ENCODE data around the gene COL10A1. TPM values are rescaled to one million over a fixed set of nuclear protein-coding genes. Genes with fewer than 3 reads are reported as not detected.
"Not testable (repeated sequence)": the region's sequence is repeated elsewhere in the genome, so short reads cannot be mapped to it uniquely, and the experiment has no call there.

The COL10A1 gene
- total RNA-seq, 1 donor from 2014 or later: 0.09 TPM

DNA sequence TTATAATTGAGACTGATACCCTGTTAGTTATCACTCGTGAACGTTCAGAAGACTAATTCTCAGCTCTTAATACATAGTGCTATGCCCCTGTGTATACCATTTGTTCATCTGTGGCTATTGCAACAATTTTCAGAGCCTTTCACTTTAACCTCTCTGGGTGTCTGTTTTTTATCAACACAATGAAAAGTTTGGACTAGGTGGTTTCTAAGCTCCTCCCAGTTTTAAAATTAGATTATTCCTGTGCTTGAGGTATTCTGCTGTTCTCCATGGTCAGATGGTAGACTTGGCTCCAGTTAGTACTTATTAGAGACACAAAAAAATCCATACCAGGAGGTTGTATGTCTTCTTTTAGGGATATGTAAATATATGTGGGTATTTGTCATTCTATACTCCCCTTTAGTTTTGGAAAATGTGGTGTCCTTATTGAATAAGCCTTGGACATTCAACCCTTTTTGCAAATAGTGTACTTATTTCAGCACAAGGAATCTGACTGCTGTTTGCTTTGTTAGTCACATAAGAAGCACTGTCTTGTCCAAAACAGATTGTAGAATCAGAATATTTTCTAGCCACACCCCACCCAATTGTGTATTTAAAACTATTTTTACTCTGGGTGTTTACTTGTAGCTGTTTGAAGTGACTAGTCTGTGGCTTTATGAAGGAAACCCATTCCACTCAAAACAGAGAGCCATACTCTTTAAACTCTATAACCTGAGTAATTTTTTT, 2.0 kb upstream of the COL10A1 start:
- no peak for DNase-seq (ENCODE audit: low spot score)

DNA sequence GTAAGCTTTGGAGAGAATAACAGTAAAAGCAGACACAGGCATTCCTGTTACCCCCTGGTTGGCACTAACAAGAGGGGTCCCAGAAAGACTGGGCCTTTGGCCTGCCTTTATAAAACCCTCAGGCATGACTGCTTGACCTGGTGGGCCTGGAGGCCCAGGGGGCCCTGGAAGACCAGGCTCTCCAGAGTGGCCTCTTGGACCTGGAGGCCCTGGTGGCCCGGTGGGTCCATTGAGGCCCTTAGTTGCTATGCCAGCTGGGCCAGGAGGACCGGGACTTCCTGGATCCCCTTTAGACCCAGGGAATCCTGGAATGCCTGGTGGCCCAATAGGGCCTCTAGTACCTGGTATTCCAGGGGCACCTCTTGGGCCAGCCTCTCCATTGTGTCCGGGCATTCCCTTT, 5.5 kb downstream of the COL10A1 start:
- no peak for DNase-seq (ENCODE audit: low spot score)

DNA sequence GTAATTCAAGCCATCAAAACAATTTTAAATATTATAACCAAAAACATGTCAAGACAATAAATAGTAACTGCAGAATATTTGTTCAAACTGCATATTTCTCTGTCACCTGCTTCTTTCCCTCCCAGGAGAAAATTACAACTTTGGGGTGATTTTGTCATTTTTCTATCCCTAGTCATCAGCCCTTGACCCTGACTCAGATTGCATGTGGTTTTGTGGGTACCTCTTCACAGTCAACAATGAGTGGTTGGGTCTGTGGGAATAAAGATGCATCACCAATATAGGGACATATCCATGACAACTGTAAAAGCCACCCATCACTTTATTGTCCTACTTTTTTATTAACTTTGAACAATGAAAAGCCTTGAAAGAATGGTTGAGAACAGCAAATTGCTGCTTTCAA, 7.3 kb downstream of the COL10A1 start:
- no peak for DNase-seq (ENCODE audit: low spot score)

DNA sequence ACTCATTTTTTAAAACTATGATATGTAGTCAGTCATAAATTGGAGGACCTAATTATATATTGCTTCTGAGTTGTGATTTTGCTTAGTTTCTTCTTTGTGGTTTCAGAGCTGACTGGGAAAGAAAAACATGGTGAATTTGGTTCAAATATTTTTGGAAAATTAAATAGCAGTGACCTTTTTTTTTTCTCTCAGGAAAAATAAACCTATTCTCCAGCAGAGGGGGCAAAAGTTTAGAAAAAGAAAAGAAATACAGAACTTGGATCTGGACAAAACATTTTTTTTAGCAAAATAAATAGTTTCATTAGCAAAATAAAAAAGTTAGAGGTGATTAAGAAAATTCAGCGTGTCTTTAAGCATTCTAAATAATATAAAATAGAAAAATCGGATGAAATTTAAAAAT, 10.2 kb downstream of the COL10A1 start:
- DNase-seq (ENCODE audit: low spot score): no peak

DNA sequence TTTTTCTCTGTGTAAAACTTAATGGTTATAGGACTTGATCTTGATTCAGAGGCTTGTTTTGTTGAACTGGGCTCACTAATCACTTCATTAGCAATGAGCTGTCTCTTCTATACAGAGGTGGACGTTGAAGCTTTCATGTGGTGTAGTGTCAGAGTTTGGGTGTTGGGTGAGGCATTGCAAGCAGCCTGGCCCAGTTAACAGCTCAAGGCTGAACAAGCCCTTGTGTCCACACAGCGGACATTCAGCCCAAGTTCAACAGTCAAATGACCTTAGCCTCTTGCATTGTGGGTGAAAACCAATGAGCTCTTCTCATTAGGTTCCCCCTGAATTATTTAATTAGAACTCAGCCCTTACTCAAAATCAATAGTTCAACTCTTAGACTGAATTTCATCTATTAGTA, 12.5 kb downstream of the COL10A1 start:
- DNase-seq (ENCODE audit: low spot score): no peak

DNA sequence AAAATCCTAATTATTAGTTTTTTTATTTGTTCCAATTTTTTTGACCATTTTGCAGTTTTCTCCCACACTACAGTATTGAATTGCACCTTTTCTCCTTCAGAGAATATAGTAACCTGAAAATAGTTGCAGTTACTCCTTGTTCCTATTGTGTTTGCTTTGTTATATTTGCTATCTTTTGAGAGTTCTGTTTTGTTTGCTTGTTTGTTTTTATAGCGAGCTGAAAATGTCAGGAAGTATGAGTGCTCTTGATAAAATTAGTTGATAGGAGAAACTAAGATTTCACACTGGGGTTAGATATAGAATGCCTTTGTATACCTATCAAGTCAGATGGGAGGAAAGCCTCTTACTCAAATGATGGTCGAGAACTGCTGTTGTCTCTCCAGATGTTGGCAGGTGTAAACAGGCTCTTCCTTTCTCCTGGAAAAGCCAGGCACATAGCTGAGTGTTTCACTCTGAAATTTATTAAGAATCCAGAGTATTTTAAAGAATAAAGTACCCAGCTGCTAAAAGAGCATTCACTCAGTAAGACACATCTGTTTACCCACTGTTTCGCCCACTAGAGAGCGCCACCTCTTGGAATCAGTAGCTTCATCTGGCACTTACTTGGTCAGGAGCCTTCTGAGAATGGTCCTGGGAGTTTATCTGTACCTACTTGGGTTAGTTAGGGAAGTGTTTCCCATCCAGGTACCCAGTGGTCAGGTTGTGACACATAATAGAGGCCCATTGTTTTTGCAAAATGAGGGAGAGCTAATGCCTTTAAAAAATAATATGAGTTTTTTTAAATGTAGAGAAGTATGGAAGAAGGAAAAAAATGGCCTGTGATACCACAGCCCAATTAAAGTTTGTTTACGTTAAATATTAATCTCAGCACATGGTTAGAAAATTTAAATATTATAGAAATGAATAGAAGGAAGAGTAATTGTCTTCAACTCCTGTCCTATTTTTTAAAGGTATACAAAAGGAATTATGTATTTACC, 14.1 kb downstream of the COL10A1 start:
- DNase-seq (ENCODE audit: low spot score): no peak

DNA sequence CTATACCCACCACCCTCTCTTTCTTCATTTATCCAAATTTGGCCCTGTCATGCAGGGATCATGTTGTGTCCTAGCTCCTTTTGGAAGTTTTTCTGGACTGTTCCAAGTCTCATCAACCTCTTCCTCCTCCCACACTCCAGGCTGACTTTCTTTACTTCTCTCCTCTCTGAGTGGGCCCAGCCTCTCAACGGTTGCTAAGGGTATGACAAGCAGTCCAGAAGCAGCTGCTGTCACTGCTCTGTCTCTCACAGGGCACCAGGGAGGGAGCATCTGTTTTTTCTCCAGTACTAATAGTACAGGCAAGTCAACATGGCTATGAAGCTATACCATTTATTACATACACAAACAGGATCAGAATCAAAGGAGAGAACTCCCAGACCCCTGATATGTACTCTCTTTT, 17.1 kb downstream of the COL10A1 start:
- DNase-seq (ENCODE audit: low spot score): no peak

DNA sequence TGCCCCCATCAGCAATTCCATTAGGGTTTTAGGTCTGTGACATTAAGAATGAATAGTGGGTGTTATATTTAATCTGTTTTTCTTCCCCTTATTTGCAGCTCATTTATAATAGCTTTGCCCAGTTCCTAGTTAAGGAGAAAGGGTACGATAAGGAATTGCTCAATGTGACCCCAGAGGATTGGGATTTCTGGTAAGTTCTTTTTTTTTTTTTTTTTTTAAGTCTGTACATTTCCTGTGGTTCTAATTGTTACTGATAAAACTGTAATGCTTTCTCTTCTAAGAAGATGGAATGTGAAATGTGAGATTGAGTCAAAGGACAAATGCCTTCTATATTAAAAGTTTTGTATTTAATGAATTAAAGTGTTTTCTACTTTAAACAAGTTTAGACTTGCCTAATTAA, 19.8 kb downstream of the COL10A1 start:
- no peak for DNase-seq (ENCODE audit: low spot score)

DNA sequence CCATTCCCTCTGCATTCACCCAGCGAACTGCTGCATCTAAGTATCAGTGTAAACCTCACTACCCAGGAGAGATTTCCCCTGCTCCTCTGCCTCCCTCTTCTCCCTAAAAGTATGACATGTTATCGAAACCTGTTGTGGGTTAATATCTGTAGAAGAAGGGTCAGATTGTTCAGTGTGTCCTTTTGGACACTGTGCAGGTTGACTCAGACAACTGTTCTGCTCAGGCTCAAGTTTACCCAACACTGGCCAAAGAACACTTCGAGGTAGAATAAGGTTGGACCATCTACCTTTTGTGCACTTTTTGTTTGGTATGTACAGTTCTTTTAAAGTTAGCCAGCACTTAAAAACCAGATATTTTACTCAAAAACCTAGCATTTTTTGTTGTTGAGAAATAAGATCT, 20.7 kb downstream of the COL10A1 start:
- DNase-seq (ENCODE audit: low spot score): no peak

DNA sequence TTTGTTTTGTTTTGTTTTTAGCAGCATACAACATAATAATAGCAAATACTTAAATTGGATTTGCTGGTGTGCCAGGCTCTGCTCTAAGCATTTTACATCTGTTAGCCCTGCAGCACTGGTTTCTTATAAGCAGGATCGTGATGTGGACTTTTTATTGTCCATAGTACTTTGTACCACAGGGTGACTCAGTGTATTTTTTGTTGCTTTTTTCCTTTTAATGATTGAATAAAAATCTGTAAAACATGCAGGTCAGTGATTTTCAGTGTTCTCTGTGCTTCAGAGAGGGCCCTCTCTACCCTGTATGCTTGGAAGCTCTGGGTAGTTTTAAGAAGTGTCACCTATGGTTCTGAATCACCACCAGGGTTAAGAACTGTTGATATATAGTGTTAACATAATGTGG, 21.3 kb downstream of the COL10A1 start:
- DNase-seq (ENCODE audit: low spot score): no peak

DNA sequence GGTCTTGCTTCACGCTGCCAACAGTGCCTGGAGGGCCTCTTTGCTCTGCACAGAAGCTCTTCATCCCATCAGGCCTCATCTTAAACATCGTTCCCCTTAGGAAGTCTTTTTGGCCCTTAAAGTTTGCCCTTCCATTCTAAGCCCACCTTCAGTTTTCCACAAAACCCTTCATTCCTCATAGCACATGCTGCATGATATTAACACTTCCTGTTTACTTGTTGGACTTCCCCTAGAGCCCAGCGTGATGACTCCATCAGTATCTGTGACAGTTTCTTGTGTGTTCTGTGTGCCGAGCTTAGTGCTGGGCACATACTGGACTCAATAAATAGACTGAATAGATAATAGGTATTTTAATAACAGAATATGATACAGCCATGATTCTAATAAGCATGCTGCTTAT, 23.1 kb downstream of the COL10A1 start:
- no peak for DNase-seq (ENCODE audit: low spot score)

DNA sequence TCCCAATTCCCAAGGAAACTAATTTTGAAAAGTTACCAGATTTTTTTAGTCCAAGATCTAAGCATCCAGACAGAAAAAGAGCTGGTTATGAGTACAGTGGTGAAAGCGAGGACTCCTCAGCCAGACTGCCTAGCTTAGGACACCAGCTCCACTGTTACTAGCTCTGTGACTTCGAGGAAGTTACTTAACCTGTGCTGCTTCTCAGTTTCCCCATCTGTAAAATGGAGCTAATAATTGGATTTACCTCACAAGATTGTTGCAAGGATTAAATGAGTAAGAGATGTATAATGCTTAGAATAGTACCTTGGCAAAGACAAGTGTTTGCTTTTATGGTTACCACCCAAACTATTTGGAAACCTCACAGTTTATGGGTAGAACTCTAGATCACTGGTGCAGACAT, 24.1 kb downstream of the COL10A1 start:
- no peak for DNase-seq (ENCODE audit: low spot score)

DNA sequence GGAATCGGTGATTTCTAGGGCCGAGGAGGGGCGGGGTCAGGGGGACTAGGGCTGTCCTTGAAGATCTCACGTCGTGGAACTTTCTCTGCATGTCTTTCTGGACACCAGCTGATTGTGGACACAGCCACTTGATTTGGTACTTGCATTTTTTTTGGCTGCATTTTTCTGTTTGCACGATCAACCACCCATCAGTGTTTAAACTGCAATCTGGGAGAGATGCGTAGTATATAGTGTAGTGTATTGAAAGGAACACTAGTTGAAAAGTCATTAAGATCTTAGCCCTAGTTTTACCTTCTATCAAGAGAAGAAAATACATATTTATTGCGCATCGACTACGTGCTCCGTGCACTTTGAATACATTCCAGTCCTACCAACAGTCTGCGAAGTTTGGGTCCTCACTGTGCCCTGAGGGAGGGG, 24.6 kb downstream of the COL10A1 start:
- no peak for DNase-seq (ENCODE audit: low spot score)

DNA sequence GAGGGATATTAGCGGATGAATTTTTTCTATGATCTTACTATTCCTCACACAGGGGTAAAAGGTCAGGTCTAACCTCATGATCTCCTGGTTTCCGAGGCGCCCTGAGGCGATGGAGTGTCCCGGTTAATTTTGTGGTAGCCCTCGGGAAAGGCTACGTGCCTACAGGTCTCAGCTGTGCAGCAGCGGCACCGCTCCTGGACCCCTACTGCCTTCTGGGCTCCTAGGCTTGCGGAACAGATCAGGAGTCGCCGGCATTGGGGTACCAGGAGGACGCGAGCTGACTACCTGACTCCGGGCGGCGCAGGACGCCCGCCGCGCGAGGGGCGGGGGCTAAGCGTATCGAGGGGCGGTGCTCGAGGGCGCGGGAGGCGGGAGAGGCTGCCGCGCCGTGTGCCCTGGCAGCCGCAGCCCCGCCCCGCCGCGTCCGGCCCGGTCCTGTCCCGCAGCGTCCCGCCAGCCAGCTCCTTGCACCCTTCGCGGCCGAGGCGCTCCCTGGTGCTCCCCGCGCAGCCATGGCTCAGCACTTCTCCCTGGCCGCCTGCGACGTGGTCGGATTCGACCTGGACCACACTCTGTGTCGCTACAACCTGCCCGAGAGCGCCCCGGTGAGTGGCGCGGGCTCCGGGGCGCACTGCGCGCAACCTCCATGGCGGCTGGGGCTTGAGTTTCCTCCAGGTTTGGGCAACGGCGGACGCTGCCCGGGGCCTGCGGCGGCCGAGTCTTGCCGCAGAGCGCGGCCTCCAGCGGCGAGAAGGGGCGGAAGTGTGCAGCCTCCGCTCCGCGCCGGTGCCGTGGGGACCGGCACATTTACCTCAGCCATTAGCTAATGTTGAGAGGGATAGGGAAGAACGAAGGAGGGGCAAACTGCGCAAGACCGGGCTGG, 25.3 kb downstream of the COL10A1 start, which contains the start of gene NT5DC1:
TSS of gene NT5DC1 (plus strand) at position 435 of the 883 bp plus-strand sequence. CDS start at position 513, 78 bp downstream.
- DNase-seq (ENCODE audit: low spot score): peak; percentile 78

DNA sequence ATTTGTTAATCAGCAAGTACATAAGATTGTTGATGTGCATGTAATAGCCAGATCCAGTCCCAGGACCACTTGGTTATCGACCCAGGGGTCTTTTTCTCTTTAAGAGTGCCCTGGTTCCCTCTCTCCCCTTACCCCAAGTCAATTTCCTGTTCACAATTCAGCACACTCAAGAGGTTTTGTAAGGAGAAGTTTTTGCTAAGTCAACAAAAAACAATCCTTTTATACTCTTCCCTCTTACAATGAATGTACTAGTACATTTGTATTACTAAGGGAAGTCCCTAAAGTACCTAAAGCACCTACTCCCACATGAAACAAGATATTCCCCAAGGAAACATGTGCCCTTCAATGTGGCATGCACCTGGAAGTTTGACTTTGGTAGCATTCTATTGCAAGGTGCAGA, 26.9 kb downstream of the COL10A1 start:
- no peak for DNase-seq (ENCODE audit: low spot score)

DNA sequence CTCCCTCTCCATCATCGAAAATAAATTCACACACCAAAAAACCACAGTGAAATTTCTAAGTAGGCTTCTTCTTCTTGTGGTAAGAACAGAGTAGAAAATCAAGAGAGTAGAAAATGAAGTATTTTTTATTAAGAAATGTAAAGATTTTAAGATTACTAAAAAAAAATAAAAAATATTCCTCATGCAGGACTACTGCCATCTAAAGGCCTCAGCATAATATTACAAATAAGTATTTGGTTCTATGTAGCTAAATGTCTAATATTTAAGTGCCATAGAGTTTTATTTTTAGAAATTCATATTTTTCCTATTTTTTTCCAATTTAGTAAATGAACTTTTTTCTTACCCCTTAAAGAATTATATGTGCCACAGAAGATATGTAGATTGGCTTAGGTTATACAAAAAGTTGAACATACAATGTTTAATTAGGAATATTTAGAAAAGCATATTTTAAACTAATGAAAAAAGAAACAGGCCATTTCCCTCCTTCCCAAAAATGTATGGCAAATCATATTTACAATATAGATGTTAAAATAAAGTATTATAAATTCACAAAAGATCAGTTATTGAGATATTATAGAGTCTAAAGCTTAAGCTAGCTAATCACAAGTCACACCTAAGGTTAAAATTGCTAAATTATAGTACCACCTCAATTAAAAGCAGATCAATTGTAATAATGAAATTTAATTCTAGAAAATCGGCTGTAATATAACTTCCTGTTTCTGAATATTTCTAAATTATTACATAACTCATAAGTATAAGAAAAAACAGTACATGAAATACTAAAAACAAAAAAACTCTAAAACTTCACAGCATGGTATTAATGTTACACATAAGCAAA, 28.7 kb downstream of the COL10A1 start:
- DNase-seq (ENCODE audit: low spot score): no peak

DNA sequence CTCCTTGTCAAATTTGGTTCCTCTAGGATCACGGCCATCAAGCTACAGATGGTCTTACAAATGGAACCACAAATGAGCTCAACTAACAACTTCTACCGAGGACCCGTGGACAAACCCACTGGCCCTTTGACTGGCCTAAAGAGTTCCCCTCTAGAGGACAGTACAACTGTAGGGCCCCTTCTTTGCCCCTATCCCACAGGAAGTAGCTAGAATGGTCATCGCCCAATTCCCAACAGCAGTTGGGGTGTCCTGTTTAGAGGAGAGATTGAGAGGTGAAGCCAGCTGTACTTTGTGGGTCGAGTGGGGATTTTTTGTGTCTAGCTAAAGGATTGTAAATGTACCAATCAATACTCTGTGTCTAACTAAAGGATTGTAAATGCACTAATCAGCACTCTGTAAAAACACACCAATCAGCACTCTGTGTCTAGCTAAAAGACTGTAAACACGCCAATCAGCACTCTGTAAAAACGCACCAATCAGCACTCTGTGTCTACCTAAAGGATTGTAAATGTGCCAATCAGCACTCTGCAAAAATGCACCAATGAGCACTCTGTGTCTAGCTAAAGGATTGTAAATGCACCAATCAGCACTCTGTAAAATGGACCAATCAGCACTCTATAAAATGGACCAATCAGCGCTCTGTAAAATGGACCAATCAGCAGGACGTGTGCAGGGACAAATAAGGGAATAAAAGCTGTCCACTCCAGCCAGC, 29.7 kb downstream of the COL10A1 start:
- DNase-seq (ENCODE audit: low spot score): not testable (repeated sequence)

DNA sequence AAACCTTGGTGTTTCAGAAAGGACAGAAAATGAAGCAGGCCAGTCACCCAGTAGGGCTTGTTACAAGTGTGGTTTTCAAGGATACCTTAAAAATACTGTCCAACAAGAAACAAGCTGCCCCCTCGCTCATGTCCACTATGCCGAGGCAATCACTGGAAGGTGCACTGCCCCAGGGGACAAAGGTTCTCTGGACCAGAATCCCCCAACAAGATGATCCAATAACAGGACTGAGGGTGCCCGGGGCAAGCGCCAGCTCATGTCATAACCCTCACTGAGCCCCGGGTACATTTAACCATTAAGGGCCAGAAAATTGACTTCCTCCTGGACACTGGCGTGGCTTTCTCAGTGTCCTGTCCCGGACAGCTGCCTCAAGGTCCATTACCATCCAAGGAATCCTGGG, 31.9 kb downstream of the COL10A1 start:
- no peak for DNase-seq (ENCODE audit: low spot score)

DNA sequence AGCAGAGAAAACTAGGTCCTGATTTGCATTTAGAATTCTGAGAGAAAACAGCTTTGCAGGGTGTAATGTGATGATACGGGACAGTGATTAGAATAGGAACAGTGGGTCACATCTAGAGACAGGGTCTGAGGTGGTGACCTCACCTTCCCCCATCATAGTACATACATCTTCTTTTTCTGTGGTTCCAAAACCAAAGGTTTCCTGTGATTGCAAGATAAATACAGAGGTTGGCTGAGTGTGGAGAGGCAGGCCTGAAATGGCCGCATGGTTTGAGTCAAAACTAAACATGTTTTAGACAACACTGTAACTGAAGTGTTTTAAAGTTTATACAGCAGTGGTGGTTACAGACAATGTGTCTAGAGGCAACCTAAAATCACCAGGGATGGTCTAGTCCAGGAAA, 35.7 kb downstream of the COL10A1 start:
- no peak for DNase-seq (ENCODE audit: low spot score)

DNA sequence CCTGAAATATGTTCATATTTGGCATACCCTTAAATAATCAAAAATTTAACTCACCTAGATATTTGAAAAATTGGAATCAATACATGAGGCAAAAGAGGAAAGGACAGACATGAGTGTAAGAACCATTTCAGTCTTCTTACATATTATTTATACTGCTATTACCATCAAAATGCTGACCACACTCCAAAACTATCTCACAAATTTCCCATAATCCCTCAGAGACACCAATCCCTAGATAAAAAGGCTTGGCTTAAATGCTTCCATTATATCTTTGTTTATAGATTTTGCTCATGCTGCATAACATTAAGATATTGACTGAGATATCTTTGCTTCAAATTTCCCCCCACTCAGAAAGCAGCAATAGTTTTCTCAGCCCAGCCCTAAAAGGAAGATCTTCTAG, 37.0 kb downstream of the COL10A1 start:
- no peak for DNase-seq (ENCODE audit: low spot score)

All from mucosa of gallbladder (tissue), 1 donor.